ENCODE measurements around the gene KDM1A.

Gene KDM1A

GRCh38 chr1:23092447-23092846 lies 73.2 kb downstream of the KDM1A start:
- no peak for TF ChIP-seq CTCF (IDR thresholded peaks at IDR 0.05; ENCODE audit: low read depth, low read length)
- H3K4me3 ChIP-seq (ENCODE audit: low read depth, low read length) = no peak overlapping the region

GRCh38 chr1:23097316-23097715 lies 78.0 kb downstream of the KDM1A start:
- no peak overlapping the region for H3K4me3 ChIP-seq (ENCODE audit: low read depth, low read length)
- TF ChIP-seq CTCF (IDR thresholded peaks at IDR 0.05; ENCODE audit: low read depth, low read length) = no peak

GRCh38 chr1:23098463-23099170 lies 79.3 kb downstream of the KDM1A start:
- H3K4me3 ChIP-seq (ENCODE audit: low read depth, low read length) = no peak overlapping the region
- TF ChIP-seq CTCF (IDR thresholded peaks at IDR 0.05; ENCODE audit: low read depth, low read length) = peak; percentile 95

- no peak overlapping the region for H3K4me3 ChIP-seq (ENCODE audit: low read depth, low read length)
- TF ChIP-seq CTCF (IDR thresholded peaks at IDR 0.05; ENCODE audit: low read depth, low read length) = no peak
Measured at GRCh38 chr1:23099171-23099536, 79.9 kb downstream of the KDM1A start.

GRCh38 chr1:23100074-23100748 lies 80.9 kb downstream of the KDM1A start:
- no peak for TF ChIP-seq CTCF (IDR thresholded peaks at IDR 0.05; ENCODE audit: low read depth, low read length)
- H3K4me3 ChIP-seq (ENCODE audit: low read depth, low read length) = no peak overlapping the region

GRCh38 chr1:23101101-23101827 lies 82.0 kb downstream of the KDM1A start:
- no peak for TF ChIP-seq CTCF (IDR thresholded peaks at IDR 0.05; ENCODE audit: low read depth, low read length)

GRCh38 chr1:23101887-23102286 lies 82.6 kb downstream of the KDM1A start:
- no peak overlapping the region for H3K4me3 ChIP-seq (ENCODE audit: low read depth, low read length)
- TF ChIP-seq CTCF (IDR thresholded peaks at IDR 0.05; ENCODE audit: low read depth, low read length) = no peak

More at GRCh38 chr1:23101101-23101827, 82.0 kb downstream of the KDM1A start:
- no peak overlapping the region for H3K4me3 ChIP-seq (ENCODE audit: low read depth, low read length)

Measured in WI38 (cell line).